HepG2 (cell line): ENCODE data around the gene PLIN4. TPM values are rescaled to one million over a fixed set of nuclear protein-coding genes. Genes with fewer than 3 reads are reported as not detected.
A peak's percentile ranks its signal among the peaks of the same experiment; 100 is the strongest.

Experiments
- ARID3A ChIP-seq: IDR thresholded peaks from 2 replicates; pipeline ENCODE4 v1.6.1; 2012; ENCODE audit warnings: low read depth, low read length, improper control_type of control experiment
- FOSL1 ChIP-seq: sonication (generic); formaldehyde crosslinking; IDR thresholded peaks from 2 replicates; pipeline ENCODE4 v1.9.0; 2021; ENCODE audit warnings: missing genetic modification reagents, borderline replicate concordance
- FOXC1 ChIP-seq: sonication (generic); formaldehyde crosslinking; IDR thresholded peaks from 2 replicates; pipeline ENCODE4 v1.8.0; 2022; ENCODE audit warnings: mild to moderate bottlenecking, missing genetic modification reagents, borderline replicate concordance
- FOXO1 ChIP-seq: sonication (generic); formaldehyde crosslinking; IDR thresholded peaks from 2 replicates; pipeline ENCODE4 v1.4.0; 2020; ENCODE audit warnings: missing genetic modification reagents
- FOXP1 ChIP-seq, 2 experiments: fragments of 450-650 bp in 1 of 2; IDR thresholded peaks; 2 replicates each; pipeline ENCODE4 v1.6.1; 2017 to 2018; ENCODE audit warnings: antibody characterized with exemption in 1 of 2
- GATAD1 ChIP-seq: IDR thresholded peaks from 2 replicates; pipeline ENCODE4 v1.6.1; 2016; ENCODE audit warnings: missing genetic modification reagents, missing compliant biosample characterization
- GFI1 ChIP-seq: sonication (generic); formaldehyde crosslinking; IDR thresholded peaks from 2 replicates; pipeline ENCODE4 v1.5.0; 2020; ENCODE audit warnings: missing genetic modification reagents, mild to moderate bottlenecking, borderline replicate concordance
- IRF1 ChIP-seq: sonication (generic); formaldehyde crosslinking; IDR thresholded peaks from 2 replicates; pipeline ENCODE4 v1.4.0; 2020; ENCODE audit warnings: low read depth, mild to moderate bottlenecking, missing genetic modification reagents
- IRX3 ChIP-seq: sonication (generic); formaldehyde crosslinking; IDR thresholded peaks from 2 replicates; pipeline ENCODE4 v1.8.1; 2023; ENCODE audit warnings: mild to moderate bottlenecking, low read depth, missing genetic modification reagents, borderline replicate concordance
- KAT7 ChIP-seq: IDR thresholded peaks from 2 replicates; pipeline ENCODE4 v1.6.1; 2018; ENCODE audit warnings: borderline replicate concordance, missing compliant biosample characterization
- MAFF ChIP-seq: IDR thresholded peaks from 2 replicates; pipeline ENCODE4 v1.6.1; 2011; ENCODE audit warnings: low read depth, low read length, improper control_type of control experiment
- MEIS2 ChIP-seq: sonication (generic); formaldehyde crosslinking; IDR thresholded peaks from 2 replicates; pipeline ENCODE4 v1.9.0; 2021; ENCODE audit warnings: mild to moderate bottlenecking, missing genetic modification reagents
- ONECUT2 ChIP-seq: sonication (generic); formaldehyde crosslinking; IDR thresholded peaks from 2 replicates; pipeline ENCODE4 v1.4.0; 2020; ENCODE audit warnings: missing genetic modification reagents
- PRDM15 ChIP-seq: sonication (generic); formaldehyde crosslinking; IDR thresholded peaks from 2 replicates; pipeline ENCODE4 v1.4.0; 2020; ENCODE audit warnings: missing genetic modification reagents
- RBAK ChIP-seq: sonication (generic); formaldehyde crosslinking; IDR thresholded peaks from 2 replicates; pipeline ENCODE4 v1.5.1; 2020; ENCODE audit warnings: mild to moderate bottlenecking, missing genetic modification reagents
- SYNCRIP ChIP-seq: fragments of 200-400 bp; formaldehyde crosslinking; IDR thresholded peaks from 2 replicates; pipeline ENCODE4 v1.6.1; 2018; ENCODE audit warnings: mild to moderate bottlenecking, low read depth, low read length; ENCODE audit not compliant: insufficient read depth
- TBL1XR1 ChIP-seq: fragments of 150-350 bp; IDR thresholded peaks from 2 replicates; pipeline ENCODE4 v1.6.1; 2014; ENCODE audit warnings: borderline replicate concordance, low read length; ENCODE audit not compliant: partially characterized antibody
- TFDP1 ChIP-seq: IDR thresholded peaks from 2 replicates; pipeline ENCODE4 v1.6.1; 2016; ENCODE audit warnings: missing compliant biosample characterization, missing genetic modification reagents, borderline replicate concordance
- TMF1 ChIP-seq: sonication (generic); formaldehyde crosslinking; IDR thresholded peaks from 2 replicates; pipeline ENCODE4 v1.8.1; 2022; ENCODE audit warnings: low read depth, missing genetic modification reagents
- YY1 ChIP-seq: IDR thresholded peaks from 2 replicates; pipeline ENCODE4 v1.6.1; 2011; ENCODE audit warnings: low read length, low read depth, moderate library complexity, mild to moderate bottlenecking; ENCODE audit not compliant: insufficient read depth, insufficient replicate concordance
- ZNF296 ChIP-seq: sonication (generic); formaldehyde crosslinking; conservative IDR thresholded peaks from 2 replicates; pipeline ENCODE4 v1.5.0; 2020; ENCODE audit warnings: mild to moderate bottlenecking, missing genetic modification reagents
- ZNF33B ChIP-seq: sonication (generic); formaldehyde crosslinking; IDR thresholded peaks from 2 replicates; pipeline ENCODE4 v1.5.1; 2020; ENCODE audit warnings: mild to moderate bottlenecking, missing genetic modification reagents
- ZNF589 ChIP-seq: sonication (generic); formaldehyde crosslinking; conservative IDR thresholded peaks from 2 replicates; pipeline ENCODE4 v1.8.0; 2022; ENCODE audit warnings: mild to moderate bottlenecking, moderate library complexity, missing genetic modification reagents
- polyA plus RNA-seq, 8 experiments: library from polyadenylated mRNA; depleted of rRNA in 3 of 8; stranded (reverse) in 7 of 8; unstranded in 1 of 8; fragments of >200 nt; fragmentation: Illumina TruSeq in 4 of 8; extraction: Trizol in 4 of 8; gene quantifications; 2 replicates each; pipeline versions ENCODE4 v1.2.1 to v1.2.3, GENCODE V29; 2011 to 2016; ENCODE audit warnings: low read depth in 4 of 8, missing spikeins in 1 of 8, mixed read lengths in 1 of 8; ENCODE audit not compliant: insufficient read depth in 1 of 8
- total RNA-seq, 5 experiments: library from RNA; depleted of rRNA; stranded (reverse); fragments of >200 nt; fragmentation: Illumina TruSeq; extraction: Trizol; gene quantifications; 2 replicates each; pipeline ENCODE4 v1.2.3, GENCODE V29; 2016; ENCODE audit warnings: low read depth in 1 of 5

The PLIN4 gene
- total and polyA plus RNA-seq, 2 of the 13 experiments (the other 11 are each of a cell fraction or from before 2014, with no cell fraction given): 1.1 to 1.3 TPM

GRCh38 chr19:4531562-4532165, 13.4 kb upstream of the PLIN4 start (continued):
- TF ChIP-seq GFI1 (CRISPR knock-in tag): no peak; the same call in 1 of the 2 replicates
- peak; percentile 82; the same call in 1 of the 2 replicates for TF ChIP-seq MEIS2 (CRISPR knock-in tag)
- no peak for TF ChIP-seq YY1
- TF ChIP-seq ARID3A: no peak
- no peak for TF ChIP-seq FOXP1 (IDR thresholded peaks at IDR 0.05)
- peak; percentile 58; the same call in 1 of the 2 replicates for TF ChIP-seq FOXP1 (CRISPR knock-in tag; IDR thresholded peaks at IDR 0.05)
- no peak for TF ChIP-seq ZNF33B (CRISPR knock-in tag)
- TF ChIP-seq ONECUT2: no peak
- TF ChIP-seq PRDM15 (CRISPR knock-in tag): no peak
- TF ChIP-seq ZNF589 (CRISPR knock-in tag): peak; percentile 81; the same call in 1 of the 2 replicates
- 0 out of 2 replicates have a peak, but pooled peaks have one; percentile 42 for TF ChIP-seq GATAD1
- no peak; the same call in 1 of the 2 replicates for TF ChIP-seq IRX3
- no peak for TF ChIP-seq MAFF
- no peak; the same call in 1 of the 2 replicates for TF ChIP-seq IRF1 (CRISPR knock-in tag)
- TF ChIP-seq ZNF296 (CRISPR knock-in tag): no peak
- peak; percentile 89 for TF ChIP-seq FOXO1
- peak; percentile 86 for TF ChIP-seq TFDP1 (CRISPR knock-in tag)
- TF ChIP-seq KAT7 (CRISPR knock-in tag): no peak
- no peak for TF ChIP-seq FOSL1 (CRISPR knock-in tag)
- TF ChIP-seq TMF1 (CRISPR knock-in tag): no peak
- no peak for TF ChIP-seq RBAK (CRISPR knock-in tag)
- no peak for TF ChIP-seq SYNCRIP
- peak; percentile 70 for TF ChIP-seq FOXC1
- TF ChIP-seq TBL1XR1: no peak
